Testis (tissue), 5 donors: ENCODE measurements around the gene GSG1L2. TPM values are rescaled to one million over a fixed set of nuclear protein-coding genes. Genes with fewer than 3 reads are reported as not detected.

Source experiments
- DNase-seq: peaks from one replicate; pipeline ENCODE4 v3.0.0-alpha.2; 2019
- H3K27ac ChIP-seq, 2 donors: fragments of 200-600 bp; sonication (generic); one replicate each; pipeline ENCODE4 v1.5.1; 2019
- H3K27me3 ChIP-seq: fragments of 200-600 bp; sonication (generic); one replicate; pipeline ENCODE4 v1.5.1; 2019
- H3K36me3 ChIP-seq: fragments of 200-600 bp; sonication (generic); one replicate; pipeline ENCODE4 v1.5.1; 2017; ENCODE audit warnings: low read depth; ENCODE audit errors: missing control alignments
- H3K4me1 ChIP-seq: fragments of 200-600 bp; sonication (generic); one replicate; pipeline ENCODE4 v1.5.1; 2019
- H3K4me3 ChIP-seq, 2 donors: fragments of 200-600 bp; sonication (generic); one replicate each; pipeline ENCODE4 v1.5.1; 2017 to 2019
- H3K9me3 ChIP-seq: fragments of 200-600 bp; sonication (generic); one replicate; pipeline ENCODE4 v1.5.1; 2017
- POLR2A ChIP-seq: fragments of 450-650 bp; IDR thresholded peaks from one replicate; pipeline ENCODE4 v1.6.1; 2017; ENCODE audit warnings: antibody characterized with exemption, mild to moderate bottlenecking, moderate library complexity
- WGBS, 2 donors: methylation state at CpG; one replicate each; pipeline ENCODE4 v1.1.5; 2018; 5-methylcytosine and 5-hydroxymethylcytosine counted together
- intact Hi-C: fragments of 100-400 bp; cut with DNase I; formaldehyde crosslinking; loops from one replicate; pipeline ENCODE4 v1.15.1; 2023; ENCODE audit warnings: low total_unique reads
- long read RNA-seq, 2 donors: transcript quantifications; one replicate each; lab custom pipeline, GENCODE V29; 2026
- polyA plus RNA-seq: library from polyadenylated mRNA; stranded (reverse); fragments of 350-450 nt; fragmentation: Illumina TruSeq; extraction: RNeasy Lipid Tissue Mini Kit (QIAGEN cat#74804); gene quantifications from one replicate; pipeline ENCODE4 v1.2.3, GENCODE V29; 2014; ENCODE audit warnings: low read depth, low replicate concordance; ENCODE audit not compliant: insufficient read depth
- total RNA-seq, 2 donors: library from RNA; depleted of rRNA; stranded (reverse); fragments of >200 nt; gene quantifications; one replicate each; pipeline ENCODE4 v1.2.3, GENCODE V29; 2016
- TF ChIP-seq, protein P1 (sequence below), 3 experiments: fragments of 450-650 bp in 2 of 3; fragments of 200-600 bp in 1 of 3; sonication (generic) in 1 of 3; IDR thresholded peaks; one replicate each; pipeline ENCODE4 v1.5.1; 2016 to 2019; ENCODE audit warnings: antibody characterized with exemption in 3 of 3, mild to moderate bottlenecking in 2 of 3, moderate library complexity in 1 of 3

GSG1L2 gene
- total RNA-seq (under 1 TPM in 1 of 2 donors, not detected in 1; 0.50 TPM), polyA plus RNA-seq (0.79 TPM)
- long read RNA-seq, donor 1: 0 reads
- long read RNA-seq, donor 2: 0 reads

- DNase-seq: no peak
- H3K4me1 ChIP-seq: no peaks in the 10 kb centered on the region
- H3K9me3 ChIP-seq: no peaks in the 10 kb centered on the region
- no peaks in the 10 kb centered on the region for H3K36me3 ChIP-seq
- TF ChIP-seq POLR2A: no peak
- TF ChIP-seq, protein P1, sequence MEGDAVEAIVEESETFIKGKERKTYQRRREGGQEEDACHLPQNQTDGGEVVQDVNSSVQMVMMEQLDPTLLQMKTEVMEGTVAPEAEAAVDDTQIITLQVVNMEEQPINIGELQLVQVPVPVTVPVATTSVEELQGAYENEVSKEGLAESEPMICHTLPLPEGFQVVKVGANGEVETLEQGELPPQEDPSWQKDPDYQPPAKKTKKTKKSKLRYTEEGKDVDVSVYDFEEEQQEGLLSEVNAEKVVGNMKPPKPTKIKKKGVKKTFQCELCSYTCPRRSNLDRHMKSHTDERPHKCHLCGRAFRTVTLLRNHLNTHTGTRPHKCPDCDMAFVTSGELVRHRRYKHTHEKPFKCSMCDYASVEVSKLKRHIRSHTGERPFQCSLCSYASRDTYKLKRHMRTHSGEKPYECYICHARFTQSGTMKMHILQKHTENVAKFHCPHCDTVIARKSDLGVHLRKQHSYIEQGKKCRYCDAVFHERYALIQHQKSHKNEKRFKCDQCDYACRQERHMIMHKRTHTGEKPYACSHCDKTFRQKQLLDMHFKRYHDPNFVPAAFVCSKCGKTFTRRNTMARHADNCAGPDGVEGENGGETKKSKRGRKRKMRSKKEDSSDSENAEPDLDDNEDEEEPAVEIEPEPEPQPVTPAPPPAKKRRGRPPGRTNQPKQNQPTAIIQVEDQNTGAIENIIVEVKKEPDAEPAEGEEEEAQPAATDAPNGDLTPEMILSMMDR (IDR thresholded peaks at IDR 0.05): no peak
- WGBS, 2 donors: 78 to 81% methylated on average over 15 of the region's 15 CpGs
- H3K27me3 ChIP-seq: no peaks in the 10 kb centered on the region
- H3K27ac ChIP-seq: no peak within 1 kb of the TSS
- intact Hi-C loops: no loop called here
- H3K4me3 ChIP-seq: no peak within 1 kb of the TSS
Measured at GRCh38 chr17:9821921-9822320, at the start of gene GSG1L2. Gene GSG1L2 (minus strand): TSS chr17:9822079. CDS start chr17:9822071, 8 bp downstream.

- intact Hi-C loops: no loop called here
- H3K4me1 ChIP-seq: no peaks in the 10 kb centered on the region
- no peaks in the 10 kb centered on the region for H3K27me3 ChIP-seq
- H3K4me3 ChIP-seq: no peak overlapping the region
- whole genome bisulfite sequencing, 2 donors: 76 to 83% methylated on average over 3 of the region's 3 CpGs
- H3K27ac ChIP-seq: no peak overlapping the region
- no peak for DNase-seq
- TF ChIP-seq, protein P1 (IDR thresholded peaks at IDR 0.05): no peak
- TF ChIP-seq POLR2A: no peak
- H3K36me3 ChIP-seq: no peaks in the 10 kb centered on the region
- H3K9me3 ChIP-seq: no peaks in the 10 kb centered on the region
Measured at GRCh38 chr17:9868552-9868951, 46.7 kb upstream of the GSG1L2 start.

- Histone ChIP-seq H3K36me3 (no peaks in the 10 kb centered on the region), H3K27ac (no peak overlapping the region), H3K27me3 (no peaks in the 10 kb centered on the region), H3K9me3 (no peaks in the 10 kb centered on the region), H3K4me1 (no peaks in the 10 kb centered on the region), H3K4me3 (no peak overlapping the region)
- no peak for DNase-seq
- intact Hi-C loops: no loop called here
- TF ChIP-seq POLR2A: no peak
- TF ChIP-seq, protein P1 (IDR thresholded peaks at IDR 0.05): no peak
- 75 to 93% methylated on average over 1 of the region's 1 CpG for WGBS, 2 donors
Measured at GRCh38 chr17:9865586-9865985, 43.7 kb upstream of the GSG1L2 start.

- Histone ChIP-seq H3K4me3 (no peak overlapping the region), H3K27me3 (no peaks in the 10 kb centered on the region), H3K9me3 (no peaks in the 10 kb centered on the region), H3K27ac (no peak overlapping the region), H3K36me3 (no peaks in the 10 kb centered on the region), H3K4me1 (no peaks in the 10 kb centered on the region)
- TF ChIP-seq, protein P1 (IDR thresholded peaks at IDR 0.05): no peak
- TF ChIP-seq POLR2A: no peak
- DNase-seq: no peak
- intact Hi-C loops: no loop called here
- WGBS, 2 donors: 68 to 81% methylated on average over 4 of the region's 4 CpGs
Measured at GRCh38 chr17:9862949-9863348, 41.1 kb upstream of the GSG1L2 start.

DNA sequence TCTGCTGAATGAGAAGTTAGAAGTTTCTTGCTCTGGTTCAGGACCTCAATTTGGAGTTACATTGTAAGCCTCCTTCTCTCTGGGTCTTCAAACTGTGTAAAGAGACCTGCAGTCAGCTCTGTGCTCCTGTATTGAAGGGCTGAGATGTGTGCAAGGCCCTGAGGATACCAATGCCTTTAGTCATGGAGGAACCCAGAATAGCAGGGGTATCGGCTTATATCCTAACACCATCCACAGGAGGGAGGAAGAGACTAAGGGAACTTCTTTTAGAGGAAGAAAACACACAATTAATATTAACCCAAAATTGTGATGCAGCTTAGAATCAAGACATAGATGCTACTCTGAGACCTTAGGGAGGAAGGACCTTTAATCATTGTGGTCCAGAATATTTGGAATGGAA is 40.3 kb upstream of the GSG1L2 start:
- Histone ChIP-seq H3K27ac (no peak overlapping the region), H3K9me3 (no peaks in the 10 kb centered on the region), H3K36me3 (no peaks in the 10 kb centered on the region), H3K4me1 (no peaks in the 10 kb centered on the region), H3K4me3 (no peak overlapping the region), H3K27me3 (no peaks in the 10 kb centered on the region)
- WGBS, 2 donors: 90 to 91% methylated on average over 1 of the region's 1 CpG
- DNase-seq: no peak
- intact Hi-C loops: no loop called here
- no peak for TF ChIP-seq POLR2A
- TF ChIP-seq, protein P1 (IDR thresholded peaks at IDR 0.05): no peak
